Astrocyte (in vitro differentiated cells and primary cell): ENCODE measurements around the gene CNKSR3. TPM values are rescaled to one million over a fixed set of nuclear protein-coding genes. Genes with fewer than 3 reads are reported as not detected.

Source experiments
- DNase-seq: peaks from one replicate; pipeline ENCODE4 v3.0.0-alpha.2; 2010; ENCODE audit warnings: low read depth
- FAIRE-seq: peaks from 2 replicates; lab custom pipeline; 2011; peaks lifted over from hg19 to GRCh38; lab: Jason Lieb, UNC
- H2AFZ ChIP-seq: 2 replicates; pipeline ENCODE4 v1.6.0; 2012; ENCODE audit warnings: low read depth, low read length, inconsistent platforms
- H3K27ac ChIP-seq: 2 replicates; pipeline ENCODE4 v1.5.1; 2011; ENCODE audit warnings: low read depth, low read length, inconsistent platforms
- H3K27me3 ChIP-seq: 2 replicates; pipeline ENCODE4 v1.6.0; 2011; ENCODE audit warnings: low read length, inconsistent platforms; ENCODE audit not compliant: insufficient read depth
- H3K36me3 ChIP-seq: 2 replicates; pipeline ENCODE4 v1.5.1; 2011; ENCODE audit warnings: low read length, inconsistent platforms; ENCODE audit not compliant: insufficient read depth
- H3K4me1 ChIP-seq: 2 replicates; pipeline ENCODE4 v1.5.1; 2011; ENCODE audit warnings: low read length, inconsistent platforms; ENCODE audit not compliant: insufficient read depth
- H3K4me2 ChIP-seq: 2 replicates; pipeline ENCODE4 v1.6.0; 2012; ENCODE audit warnings: low read length, inconsistent platforms
- H3K4me3 ChIP-seq: 2 replicates; pipeline ENCODE4 v1.5.1; 2011; ENCODE audit warnings: low read depth, mild to moderate bottlenecking, low read length, inconsistent platforms; ENCODE audit not compliant: insufficient read depth
- H3K79me2 ChIP-seq: 2 replicates; pipeline ENCODE4 v1.6.0; 2012; ENCODE audit warnings: mild to moderate bottlenecking, low read length, inconsistent platforms; ENCODE audit not compliant: insufficient read depth
- H3K9ac ChIP-seq: 2 replicates; pipeline ENCODE4 v1.6.0; 2012; ENCODE audit warnings: mild to moderate bottlenecking, low read length, inconsistent platforms
- H3K9me3 ChIP-seq: 2 replicates; pipeline ENCODE4 v1.5.1; 2012; ENCODE audit warnings: low read depth, mild to moderate bottlenecking, low read length, inconsistent platforms; ENCODE audit not compliant: insufficient read depth
- H4K20me1 ChIP-seq: 2 replicates; pipeline ENCODE4 v1.6.0; 2012; ENCODE audit warnings: low read length, inconsistent platforms; ENCODE audit not compliant: insufficient read depth
- H3K27ac Mint-ChIP-seq: one replicate; pipeline ENCODE4 v1.8.0; 2021; ENCODE audit warnings: mild to moderate bottlenecking, mixed read lengths; ENCODE audit not compliant: unreplicated experiment
- H3K27me3 Mint-ChIP-seq: one replicate; pipeline ENCODE4 v1.8.0; 2021; ENCODE audit warnings: low read depth, mixed read lengths; ENCODE audit not compliant: unreplicated experiment
- H3K36me3 Mint-ChIP-seq: one replicate; pipeline ENCODE4 v1.8.0; 2021; ENCODE audit warnings: low read depth, mixed read lengths; ENCODE audit not compliant: unreplicated experiment
- H3K4me1 Mint-ChIP-seq: one replicate; pipeline ENCODE4 v1.8.0; 2021; ENCODE audit warnings: low read depth, mixed read lengths; ENCODE audit not compliant: unreplicated experiment
- H3K4me3 Mint-ChIP-seq: one replicate; pipeline ENCODE4 v1.8.0; 2021; ENCODE audit warnings: mild to moderate bottlenecking, moderate library complexity, mixed read lengths; ENCODE audit not compliant: unreplicated experiment
- H3K9me3 Mint-ChIP-seq: one replicate; pipeline ENCODE4 v1.8.0; 2021; ENCODE audit warnings: mild to moderate bottlenecking, mixed read lengths; ENCODE audit not compliant: unreplicated experiment
- EZH2 ChIP-seq: IDR thresholded peaks from 2 replicates; pipeline ENCODE4 v1.6.1; 2012; ENCODE audit warnings: mild to moderate bottlenecking, low read length, inconsistent platforms; ENCODE audit not compliant: insufficient read depth
- total RNA-seq: library from RNA; stranded (reverse); gene quantifications from 2 replicates; pipeline ENCODE4 v1.2.1, GENCODE V29; 2021
- TF ChIP-seq, protein P1 (sequence below): IDR thresholded peaks from 2 replicates; pipeline ENCODE4 v1.5.1; 2011; ENCODE audit warnings: low read depth, mild to moderate bottlenecking, inconsistent platforms, low read length, moderate library complexity; ENCODE audit not compliant: insufficient read depth

The CNKSR3 gene
- total RNA-seq, 1 donor from 2014 or later = 11.1 TPM

DNA sequence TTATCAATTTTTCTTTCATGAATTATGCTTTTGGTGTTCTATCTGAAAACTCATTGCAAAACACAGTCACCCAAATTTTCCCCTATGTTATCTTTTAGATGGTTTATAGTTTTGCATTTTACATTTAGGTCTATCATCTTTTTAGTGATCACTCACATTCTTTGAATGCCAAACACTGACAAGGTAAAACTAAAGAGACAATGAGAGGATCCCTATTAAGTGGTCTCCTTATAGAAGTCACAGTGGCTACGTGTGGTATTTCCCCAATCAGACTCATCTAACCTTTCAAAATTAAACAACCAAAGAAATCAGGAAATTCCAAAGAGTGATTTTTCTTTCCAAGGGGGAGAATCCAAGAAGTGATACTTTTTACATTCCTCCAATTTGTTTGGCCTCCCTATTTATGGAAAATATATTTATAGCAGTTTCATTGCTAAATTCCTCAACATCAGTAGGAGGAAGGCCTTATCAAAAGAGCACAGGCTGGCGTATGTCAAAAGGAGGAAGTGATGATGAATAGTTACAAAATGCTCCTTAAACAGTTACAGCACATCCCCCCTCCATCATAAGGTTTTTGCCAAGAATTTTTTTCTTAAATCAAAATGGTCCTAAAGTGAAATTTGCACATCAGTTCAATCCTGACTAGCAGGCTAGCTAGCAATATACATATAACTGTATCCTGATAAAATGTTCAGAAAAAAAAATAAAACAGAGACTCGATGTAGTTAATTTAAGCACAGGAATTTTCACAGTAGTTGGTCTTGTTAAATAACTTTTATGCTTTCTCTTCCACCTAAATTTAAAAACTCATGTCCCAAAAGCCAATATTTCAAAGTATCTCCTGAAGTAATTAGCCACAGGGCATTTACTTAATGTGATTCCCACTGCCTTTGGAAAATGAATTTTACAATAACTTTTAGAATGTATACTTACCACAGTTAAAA is 77.7 kb downstream of the CNKSR3 start:
- Mint-ChIP-seq H3K9me3 (no peaks in the 10 kb centered on the region), H3K27ac (no peak overlapping the region)
- no peak overlapping the region for H3K27ac ChIP-seq

DNA sequence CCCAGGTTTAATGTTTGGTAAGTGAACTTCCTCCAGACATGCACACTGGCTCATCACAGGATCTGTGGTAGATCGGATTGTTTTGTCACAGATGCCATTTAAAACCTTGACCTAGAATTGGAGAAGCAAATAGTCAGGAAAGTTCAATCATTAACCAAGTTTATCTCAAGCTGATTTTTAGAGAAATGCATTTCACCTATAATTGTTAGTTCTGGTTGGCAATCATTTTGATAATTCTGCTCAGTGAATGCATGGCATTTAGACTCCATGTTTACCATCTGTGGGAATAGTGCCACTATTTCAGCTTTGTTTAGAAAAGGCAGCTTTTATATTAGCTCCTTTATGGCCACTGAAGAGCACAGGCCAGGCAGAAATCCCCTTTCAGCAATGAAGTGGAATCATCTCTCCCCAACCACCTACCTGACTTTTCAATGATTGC is 80.0 kb downstream of the CNKSR3 start:
- H3K27me3 Mint-ChIP-seq = no peaks in the 10 kb centered on the region
- Histone ChIP-seq H3K4me1 (peaks cover 17% of the 10 kb centered on the region), H3K9me3 (no peaks in the 10 kb centered on the region), H4K20me1 (no peaks in the 10 kb centered on the region), H3K4me2 (no peak overlapping the region), H3K27me3 (no peaks in the 10 kb centered on the region), H3K9ac (no peak overlapping the region), H3K36me3 (peaks cover 2% of the 10 kb centered on the region), H3K4me3 (no peak overlapping the region), H2AFZ (no peak overlapping the region), H3K27ac (no peak overlapping the region), H3K79me2 (no peaks in the 10 kb centered on the region)
- no peaks in the 10 kb centered on the region for H3K9me3 Mint-ChIP-seq
- FAIRE-seq = no peak
- peaks cover 9% of the 10 kb centered on the region for H3K36me3 Mint-ChIP-seq
- TF ChIP-seq, protein P1, sequence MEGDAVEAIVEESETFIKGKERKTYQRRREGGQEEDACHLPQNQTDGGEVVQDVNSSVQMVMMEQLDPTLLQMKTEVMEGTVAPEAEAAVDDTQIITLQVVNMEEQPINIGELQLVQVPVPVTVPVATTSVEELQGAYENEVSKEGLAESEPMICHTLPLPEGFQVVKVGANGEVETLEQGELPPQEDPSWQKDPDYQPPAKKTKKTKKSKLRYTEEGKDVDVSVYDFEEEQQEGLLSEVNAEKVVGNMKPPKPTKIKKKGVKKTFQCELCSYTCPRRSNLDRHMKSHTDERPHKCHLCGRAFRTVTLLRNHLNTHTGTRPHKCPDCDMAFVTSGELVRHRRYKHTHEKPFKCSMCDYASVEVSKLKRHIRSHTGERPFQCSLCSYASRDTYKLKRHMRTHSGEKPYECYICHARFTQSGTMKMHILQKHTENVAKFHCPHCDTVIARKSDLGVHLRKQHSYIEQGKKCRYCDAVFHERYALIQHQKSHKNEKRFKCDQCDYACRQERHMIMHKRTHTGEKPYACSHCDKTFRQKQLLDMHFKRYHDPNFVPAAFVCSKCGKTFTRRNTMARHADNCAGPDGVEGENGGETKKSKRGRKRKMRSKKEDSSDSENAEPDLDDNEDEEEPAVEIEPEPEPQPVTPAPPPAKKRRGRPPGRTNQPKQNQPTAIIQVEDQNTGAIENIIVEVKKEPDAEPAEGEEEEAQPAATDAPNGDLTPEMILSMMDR = no peak
- no peak for TF ChIP-seq EZH2
- DNase-seq = no peak
- H3K27ac Mint-ChIP-seq = no peak overlapping the region
- H3K4me1 Mint-ChIP-seq = peaks cover 23% of the 10 kb centered on the region
- no peak overlapping the region for H3K4me3 Mint-ChIP-seq

More for the DNA sequence above, 77.7 kb downstream of the CNKSR3 start:
- FAIRE-seq (no peak), DNase-seq (peak; percentile 48)
- TF ChIP-seq, protein P1 = no peak
- no peak for TF ChIP-seq EZH2
- Histone ChIP-seq H3K27me3 (no peaks in the 10 kb centered on the region), H3K4me3 (no peak overlapping the region), H3K4me2 (peak overlapping the region; percentile 49), H4K20me1 (no peaks in the 10 kb centered on the region), H3K79me2 (no peaks in the 10 kb centered on the region), H3K36me3 (no peaks in the 10 kb centered on the region), H3K9ac (no peak overlapping the region), H2AFZ (no peak overlapping the region), H3K9me3 (no peaks in the 10 kb centered on the region), H3K4me1 (peaks cover 17% of the 10 kb centered on the region)
- Mint-ChIP-seq H3K27me3 (no peaks in the 10 kb centered on the region), H3K36me3 (peaks cover 23% of the 10 kb centered on the region), H3K4me1 (peaks cover 23% of the 10 kb centered on the region), H3K4me3 (no peak overlapping the region)

DNA sequence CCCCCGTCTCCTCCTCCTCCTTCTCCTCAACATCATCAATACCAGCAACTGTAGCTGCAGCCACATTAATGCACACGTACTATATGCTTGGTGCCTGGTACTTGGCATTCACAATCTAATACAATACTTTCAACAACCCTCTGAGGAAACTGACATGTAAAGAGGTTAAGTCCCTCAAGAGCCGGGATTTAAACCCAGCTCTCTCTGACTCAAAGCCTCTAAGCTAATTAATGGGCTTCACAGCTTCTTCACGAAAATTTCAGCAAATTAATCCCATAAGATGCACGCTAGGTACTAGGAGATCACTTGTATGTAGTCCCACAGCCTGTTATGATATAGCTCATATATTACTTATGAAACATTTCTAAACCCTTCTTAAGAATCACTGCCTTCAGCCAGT is 80.8 kb downstream of the CNKSR3 start:
- H3K36me3 Mint-ChIP-seq = peaks cover 5% of the 10 kb centered on the region
- Histone ChIP-seq H3K4me3 (no peak overlapping the region), H3K79me2 (no peaks in the 10 kb centered on the region), H4K20me1 (no peaks in the 10 kb centered on the region), H3K4me2 (no peak overlapping the region), H3K4me1 (peaks cover 17% of the 10 kb centered on the region), H3K9ac (no peak overlapping the region), H3K36me3 (peaks cover 2% of the 10 kb centered on the region), H3K9me3 (no peaks in the 10 kb centered on the region), H3K27me3 (no peaks in the 10 kb centered on the region), H2AFZ (no peak overlapping the region), H3K27ac (no peak overlapping the region)
- no peaks in the 10 kb centered on the region for H3K9me3 Mint-ChIP-seq
- DNase-seq = no peak
- no peak for FAIRE-seq
- TF ChIP-seq, protein P1 = no peak
- no peak for TF ChIP-seq EZH2
- peaks cover 23% of the 10 kb centered on the region for H3K4me1 Mint-ChIP-seq
- no peak overlapping the region for H3K4me3 Mint-ChIP-seq
- H3K27me3 Mint-ChIP-seq = no peaks in the 10 kb centered on the region
- peak overlapping the region; percentile 62 for H3K27ac Mint-ChIP-seq
